ENCODE measurements around the gene ZNF516. TPM values are rescaled to one million over a fixed set of nuclear protein-coding genes. Genes with fewer than 3 reads are reported as not detected.

The ZNF516 gene
- total RNA-seq, 2 experiments from 2014 or later = 7.4 to 8.4 TPM

DNA sequence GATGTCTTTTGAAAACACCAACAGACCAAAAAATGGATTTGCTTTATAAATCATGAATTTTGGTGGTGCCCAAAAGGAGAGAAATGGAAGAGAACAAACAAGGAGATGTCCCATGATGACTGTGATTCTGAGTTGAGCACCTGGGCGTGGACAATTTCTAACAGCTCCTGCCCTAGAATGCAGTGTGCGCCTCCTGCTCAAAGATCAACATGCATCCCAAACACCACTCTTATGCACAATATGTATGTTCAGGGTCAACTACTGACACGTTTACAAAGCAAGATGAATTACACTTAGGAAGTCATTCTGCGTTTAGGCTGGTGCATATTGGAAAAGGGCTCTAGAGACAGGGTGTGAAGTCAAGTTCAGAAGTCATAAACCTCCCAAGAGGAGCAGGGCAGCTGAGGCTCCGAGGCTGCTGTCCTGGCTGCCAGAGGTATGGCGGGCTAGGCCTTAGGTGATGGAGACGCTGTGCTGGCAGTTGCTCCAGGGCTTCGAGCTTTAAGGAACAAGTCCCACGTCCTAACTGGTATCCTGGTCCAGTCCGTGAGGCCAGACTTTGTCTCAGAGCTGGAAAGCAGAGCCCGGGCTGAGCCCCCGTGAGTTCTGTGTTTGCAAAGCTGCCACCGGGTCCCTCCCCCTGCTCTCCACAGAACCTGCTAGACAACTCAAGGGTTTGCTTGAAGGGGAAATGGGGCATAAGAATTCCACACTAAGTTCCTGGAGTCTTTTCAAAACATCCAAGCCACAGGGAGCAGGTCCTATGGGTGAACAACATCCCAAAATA is 74.0 kb downstream of the ZNF516 start:
- intact Hi-C loops (cut with micrococcal nuclease) = no loop called here
- no peaks in the 10 kb centered on the region for H3K27me3 Mint-ChIP-seq (ENCODE audit: low read depth)
- peaks cover 12% of the 10 kb centered on the region for H3K4me1 Mint-ChIP-seq (ENCODE audit: low read depth)
- CTCF ChIA-PET = no interaction called here
- no peak overlapping the region for H3K27ac Mint-ChIP-seq
- H3K9me3 Mint-ChIP-seq = no peaks in the 10 kb centered on the region
- no peak overlapping the region for H3K4me3 Mint-ChIP-seq
- no peak for DNase-seq
- no peaks in the 10 kb centered on the region for H3K36me3 Mint-ChIP-seq (ENCODE audit: low read depth)

DNA sequence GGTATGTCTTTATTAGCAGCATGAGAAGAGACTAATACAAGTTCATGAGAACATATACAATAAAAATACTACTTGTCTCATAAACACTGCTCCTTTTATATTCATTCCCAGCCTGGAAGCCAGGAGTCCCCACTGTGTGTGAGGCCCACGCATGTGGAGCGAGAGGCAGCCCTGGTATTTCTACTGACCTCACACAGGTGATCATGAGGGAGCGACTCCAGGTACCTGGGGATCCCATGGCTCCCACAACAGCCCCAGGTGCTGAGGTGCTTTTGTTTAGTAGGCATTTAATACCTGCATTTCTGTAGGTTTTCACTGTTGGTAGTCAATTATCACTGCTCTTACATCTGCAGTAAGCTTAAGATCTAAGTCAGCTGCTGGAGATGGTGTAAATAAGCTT is 75.2 kb downstream of the ZNF516 start:
- no peaks in the 10 kb centered on the region for H3K36me3 Mint-ChIP-seq (ENCODE audit: low read depth)
- H3K27me3 Mint-ChIP-seq (ENCODE audit: low read depth) = no peaks in the 10 kb centered on the region
- DNase-seq = no peak
- intact Hi-C loops (cut with micrococcal nuclease) = no loop called here
- H3K27ac Mint-ChIP-seq = no peak overlapping the region
- CTCF ChIA-PET = interaction anchor here (0.6 kb wide), 1 partner anchor 662 kb away, joined by 3 read pairs; no protein-coding TSS in a partner anchor
- H3K9me3 Mint-ChIP-seq = no peaks in the 10 kb centered on the region
- no peak overlapping the region for H3K4me3 Mint-ChIP-seq
- H3K4me1 Mint-ChIP-seq (ENCODE audit: low read depth) = peaks cover 2% of the 10 kb centered on the region

DNA sequence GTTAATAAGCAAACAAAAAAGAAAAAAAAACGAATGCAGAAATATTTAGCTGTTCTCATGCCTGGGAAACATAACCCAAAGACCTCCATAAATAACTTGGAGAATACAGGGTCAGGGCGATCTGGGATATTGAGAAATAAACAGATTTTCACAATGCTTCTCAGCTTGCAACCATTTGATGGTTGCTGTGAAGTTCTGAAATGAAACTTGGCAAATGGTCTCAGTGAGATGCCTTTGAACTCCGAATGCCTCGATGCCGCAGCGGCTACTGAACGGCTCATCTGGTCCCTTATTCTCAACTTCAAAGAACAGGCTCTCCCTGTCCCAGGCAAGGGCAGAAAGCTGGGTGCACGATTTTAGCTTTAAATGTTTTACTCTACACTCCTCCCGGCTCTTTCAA is 78.1 kb downstream of the ZNF516 start:
- intact Hi-C loops (cut with micrococcal nuclease) = no loop called here
- H3K4me1 Mint-ChIP-seq (ENCODE audit: low read depth) = peaks cover 2% of the 10 kb centered on the region
- no peaks in the 10 kb centered on the region for H3K9me3 Mint-ChIP-seq
- H3K27ac Mint-ChIP-seq = no peak overlapping the region
- DNase-seq = no peak
- CTCF ChIA-PET = interaction anchor here (0.7 kb wide), 1 partner anchor 130 kb away, joined by 5 read pairs; no protein-coding TSS in a partner anchor
- no peaks in the 10 kb centered on the region for H3K36me3 Mint-ChIP-seq (ENCODE audit: low read depth)
- no peaks in the 10 kb centered on the region for H3K27me3 Mint-ChIP-seq (ENCODE audit: low read depth)
- no peak overlapping the region for H3K4me3 Mint-ChIP-seq

DNA sequence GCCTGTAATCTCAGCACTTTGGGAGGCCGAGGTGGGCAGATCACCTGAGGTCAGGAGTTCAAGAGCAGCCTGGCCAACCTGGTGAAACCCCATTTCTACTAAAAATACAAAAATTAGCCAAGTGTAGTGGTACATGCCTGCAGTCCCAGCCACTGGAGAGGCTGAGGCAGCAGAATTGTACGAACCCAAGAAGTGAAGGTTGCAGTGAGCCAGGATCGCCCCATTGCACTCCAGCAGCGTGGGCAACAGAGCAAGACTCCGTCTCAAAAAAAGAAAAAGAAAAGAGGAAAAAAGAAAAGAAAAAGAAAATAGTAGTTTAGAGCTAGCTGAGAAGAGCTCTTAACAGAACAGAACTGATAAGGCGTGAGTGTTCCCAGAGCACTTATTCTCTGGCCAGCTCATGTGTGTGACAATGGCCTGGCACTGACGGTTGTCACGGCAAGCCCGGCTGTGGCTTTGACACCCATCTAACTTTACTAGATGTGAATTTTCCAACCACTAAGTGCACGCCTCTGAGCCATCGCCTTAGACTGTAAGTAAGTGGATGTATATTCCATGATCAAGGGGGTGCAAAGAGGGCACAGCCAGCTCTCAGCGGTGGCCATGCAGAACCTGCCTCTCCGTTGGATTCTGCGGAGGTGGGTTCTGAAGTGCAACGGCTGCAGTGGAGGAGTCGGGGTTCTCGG is 80.0 kb downstream of the ZNF516 start:
- intact Hi-C loops (cut with micrococcal nuclease) = no loop called here

DNA sequence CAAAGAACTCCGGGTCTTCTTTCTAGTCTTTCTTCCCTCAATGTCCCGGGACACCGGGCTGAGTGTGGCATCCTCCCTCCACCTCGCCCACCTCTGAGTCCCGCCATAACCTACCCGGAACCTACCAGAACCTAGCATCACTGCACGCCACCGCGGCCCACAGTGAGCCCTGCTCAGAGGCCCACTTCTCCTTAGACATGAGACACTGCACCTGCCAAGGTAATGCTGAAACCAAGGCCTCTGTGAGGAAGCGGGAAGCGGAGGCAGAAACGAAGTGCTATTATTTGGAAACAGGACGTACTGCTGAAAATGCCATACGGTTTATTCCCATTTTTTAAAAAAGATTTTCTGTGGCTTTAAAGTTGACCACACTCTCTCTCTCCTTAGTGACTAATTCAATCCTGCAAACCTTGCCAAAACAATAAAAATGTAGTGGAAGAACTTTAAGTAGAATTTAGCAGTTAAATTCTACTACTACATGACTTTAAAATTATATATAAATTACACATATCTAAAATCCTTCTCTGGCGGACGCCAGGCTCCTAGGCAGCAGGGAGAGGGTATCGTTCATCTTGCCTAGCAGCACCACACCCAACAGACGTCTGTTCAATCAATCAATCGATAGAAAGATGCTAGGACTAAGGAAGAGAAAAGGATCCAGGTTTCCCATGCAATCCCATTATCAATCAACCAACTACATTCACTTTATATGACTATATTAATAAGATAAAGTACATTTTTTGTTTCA is 82.0 kb downstream of the ZNF516 start:
- H3K27me3 Mint-ChIP-seq (ENCODE audit: low read depth) = no peaks in the 10 kb centered on the region
- no peak overlapping the region for H3K27ac Mint-ChIP-seq
- intact Hi-C loops (cut with micrococcal nuclease) = no loop called here
- no peak overlapping the region for H3K4me3 Mint-ChIP-seq
- CTCF ChIA-PET = no interaction called here
- H3K36me3 Mint-ChIP-seq (ENCODE audit: low read depth) = peaks cover 10% of the 10 kb centered on the region
- H3K9me3 Mint-ChIP-seq = peaks cover 3% of the 10 kb centered on the region
- DNase-seq = no peak
- H3K4me1 Mint-ChIP-seq (ENCODE audit: low read depth) = peaks cover 21% of the 10 kb centered on the region

More for the DNA sequence above, 80.0 kb downstream of the ZNF516 start:
- no peak for DNase-seq
- H3K27ac Mint-ChIP-seq = no peak overlapping the region
- CTCF ChIA-PET = no interaction called here
- no peak overlapping the region for H3K4me3 Mint-ChIP-seq
- H3K9me3 Mint-ChIP-seq = no peaks in the 10 kb centered on the region
- H3K36me3 Mint-ChIP-seq (ENCODE audit: low read depth) = no peaks in the 10 kb centered on the region
- H3K4me1 Mint-ChIP-seq (ENCODE audit: low read depth) = peaks cover 14% of the 10 kb centered on the region
- no peaks in the 10 kb centered on the region for H3K27me3 Mint-ChIP-seq (ENCODE audit: low read depth)

DNA sequence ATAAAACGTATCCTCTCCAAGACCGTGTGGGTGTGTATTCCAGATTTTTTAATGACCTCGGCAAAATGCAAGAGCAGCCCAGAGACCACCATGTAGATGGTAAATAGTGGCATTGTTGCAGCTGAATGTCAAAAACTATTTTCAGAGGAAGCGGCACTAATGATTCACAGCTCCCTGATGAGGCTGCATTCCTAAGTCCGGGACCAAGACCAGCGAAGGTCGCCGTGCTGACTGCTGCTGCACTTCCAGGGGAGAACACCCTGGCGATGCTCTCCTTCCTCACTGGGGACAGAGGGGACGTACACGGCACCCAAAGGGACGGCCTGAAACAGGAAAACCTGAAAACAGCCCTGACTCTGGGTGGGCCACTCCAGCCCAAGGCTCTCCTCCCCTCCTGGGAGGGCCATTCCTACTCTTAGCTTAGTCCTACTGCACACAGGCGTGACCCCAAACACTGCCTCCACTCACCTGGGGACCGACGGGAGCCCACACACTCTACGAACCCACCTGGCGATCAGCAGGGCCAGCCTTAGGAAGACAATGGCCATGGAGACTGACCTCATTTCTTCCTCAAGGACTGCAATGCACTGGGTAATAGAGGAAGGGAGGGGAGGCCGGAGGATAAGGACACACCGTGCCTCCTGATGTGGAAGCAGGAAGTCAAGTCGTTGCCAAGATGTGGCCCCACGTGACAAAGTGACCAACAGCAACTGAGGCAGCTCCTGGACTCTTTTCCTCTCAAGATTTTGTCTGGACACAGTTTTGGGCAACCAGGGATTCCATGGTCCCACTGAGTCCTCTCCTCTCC is 82.8 kb downstream of the ZNF516 start:
- Mint-ChIP-seq H3K27me3 (ENCODE audit: low read depth) (no peaks in the 10 kb centered on the region), H3K27ac (no peak overlapping the region), H3K9me3 (peaks cover 3% of the 10 kb centered on the region), H3K4me3 (no peak overlapping the region), H3K4me1 (ENCODE audit: low read depth) (peaks cover 21% of the 10 kb centered on the region), H3K36me3 (ENCODE audit: low read depth) (peaks cover 10% of the 10 kb centered on the region)
- no peak for DNase-seq
- CTCF ChIA-PET = no interaction called here
- intact Hi-C loops (cut with micrococcal nuclease) = no loop called here

DNA sequence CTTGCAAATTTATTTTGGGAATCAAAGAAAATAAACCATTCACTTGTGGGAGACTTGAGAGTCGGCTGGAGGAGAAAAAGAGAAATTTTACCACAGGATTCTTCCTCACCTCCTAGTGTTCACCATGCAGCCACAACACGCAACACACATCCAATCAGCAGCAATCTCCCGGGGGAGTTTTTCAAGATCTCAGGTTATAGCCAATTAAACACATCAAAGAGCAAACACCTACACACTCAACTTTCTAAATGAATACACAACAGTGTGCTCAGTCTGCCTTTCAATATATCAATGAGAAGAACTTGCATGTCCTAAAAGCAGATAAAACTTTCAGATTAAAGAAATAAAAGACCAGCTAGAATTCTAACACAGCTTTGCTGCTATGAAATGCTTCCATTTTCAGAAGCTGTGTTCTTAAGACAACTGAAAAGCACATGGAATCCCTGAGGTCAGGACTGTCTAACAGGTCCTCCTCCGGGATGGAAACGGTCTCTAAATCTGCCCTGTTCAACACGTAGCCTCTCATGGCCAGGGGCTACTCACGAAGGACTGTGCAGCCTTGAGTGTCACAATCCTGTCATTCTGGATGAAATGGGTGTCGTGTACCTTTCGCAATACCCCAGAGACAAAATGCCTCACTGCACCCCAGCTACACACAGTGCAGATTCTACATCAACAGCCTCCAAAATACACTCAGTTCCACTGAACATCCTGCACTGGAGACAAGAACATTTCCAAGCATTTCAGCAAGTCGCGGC is 84.2 kb downstream of the ZNF516 start:
- DNase-seq = peak; percentile 55
- Mint-ChIP-seq H3K36me3 (ENCODE audit: low read depth) (peaks cover 10% of the 10 kb centered on the region), H3K9me3 (peaks cover 3% of the 10 kb centered on the region), H3K4me3 (no peak overlapping the region), H3K4me1 (ENCODE audit: low read depth) (peaks cover 21% of the 10 kb centered on the region), H3K27me3 (ENCODE audit: low read depth) (no peaks in the 10 kb centered on the region), H3K27ac (no peak overlapping the region)
- intact Hi-C loops (cut with micrococcal nuclease) = loop anchor here (1.0 to 2.0 kb wide), 3 partner anchors 36 to 82 kb away; no protein-coding TSS in a partner anchor
- CTCF ChIA-PET = interaction anchor here (1.1 to 2.2 kb wide), 2 partner anchors 12 to 299 kb away, joined by 3 to 7 read pairs; no protein-coding TSS in a partner anchor

DNA sequence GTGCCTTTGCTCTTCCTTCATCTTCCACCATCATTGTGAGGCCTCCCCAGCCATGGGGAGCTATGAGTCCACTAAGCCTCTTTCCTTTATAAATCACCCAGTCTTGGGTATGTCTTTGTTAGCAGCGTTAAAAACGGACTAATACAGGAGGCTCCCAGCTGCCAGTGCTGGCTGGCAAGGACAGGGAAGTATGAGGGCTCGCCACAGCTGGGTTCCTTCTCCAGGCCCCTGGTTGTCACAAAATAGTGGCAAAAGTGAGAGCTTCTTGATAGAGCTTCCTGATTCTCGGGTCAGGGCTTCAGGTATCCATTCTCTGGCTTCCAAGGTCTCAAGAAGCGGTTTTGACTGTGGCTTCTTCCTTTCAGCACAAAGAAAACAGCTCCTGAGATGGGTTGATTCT is 85.0 kb downstream of the ZNF516 start:
- Mint-ChIP-seq H3K9me3 (peaks cover 3% of the 10 kb centered on the region), H3K27me3 (ENCODE audit: low read depth) (no peaks in the 10 kb centered on the region), H3K27ac (no peak overlapping the region), H3K4me1 (ENCODE audit: low read depth) (peaks cover 21% of the 10 kb centered on the region), H3K4me3 (no peak overlapping the region), H3K36me3 (ENCODE audit: low read depth) (peaks cover 10% of the 10 kb centered on the region)
- no peak for DNase-seq
- CTCF ChIA-PET = interaction anchor here (1.1 to 2.2 kb wide), 2 partner anchors 11 to 300 kb away, joined by 3 to 7 read pairs; no protein-coding TSS in a partner anchor
- intact Hi-C loops (cut with micrococcal nuclease) = loop anchor here (1.0 to 2.0 kb wide), 3 partner anchors 35 to 83 kb away; no protein-coding TSS in a partner anchor

DNA sequence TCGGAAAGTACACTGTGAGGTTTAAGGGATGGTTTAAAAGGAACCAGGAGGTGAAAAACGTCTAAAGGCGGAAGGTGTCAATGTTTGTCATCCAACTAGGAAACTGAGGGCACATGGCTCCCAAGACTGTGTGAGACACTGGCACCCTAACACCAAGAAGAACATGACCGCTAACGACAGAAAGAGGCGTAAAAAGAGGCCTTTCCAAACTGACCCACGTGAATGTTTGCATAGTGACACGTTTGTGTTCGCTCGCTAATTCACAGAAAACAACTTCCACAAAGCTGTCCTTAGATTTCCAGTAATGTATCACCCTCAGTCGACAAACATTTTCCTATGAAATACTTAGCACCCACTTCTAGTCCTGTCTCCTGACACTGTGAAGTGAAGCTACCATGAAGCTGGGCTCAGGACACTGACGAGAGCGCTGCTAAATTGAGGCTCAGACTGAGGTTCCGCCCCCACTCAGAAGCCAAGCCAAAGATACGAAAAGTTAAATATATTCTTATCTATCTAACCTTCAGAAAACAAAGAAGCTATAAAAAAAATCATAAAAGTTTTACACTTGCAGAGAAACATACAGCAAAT is 86.5 kb downstream of the ZNF516 start:
- intact Hi-C loops (cut with micrococcal nuclease) = no loop called here
- CTCF ChIA-PET = interaction anchor here (1.4 kb wide), 1 partner anchor 10 kb away, joined by 6 read pairs; no protein-coding TSS in a partner anchor
- no peak overlapping the region for H3K27ac Mint-ChIP-seq
- H3K4me3 Mint-ChIP-seq = no peak overlapping the region
- DNase-seq = no peak
- H3K27me3 Mint-ChIP-seq (ENCODE audit: low read depth) = no peaks in the 10 kb centered on the region
- H3K9me3 Mint-ChIP-seq = peaks cover 3% of the 10 kb centered on the region
- H3K4me1 Mint-ChIP-seq (ENCODE audit: low read depth) = peaks cover 20% of the 10 kb centered on the region
- peaks cover 10% of the 10 kb centered on the region for H3K36me3 Mint-ChIP-seq (ENCODE audit: low read depth)

DNA sequence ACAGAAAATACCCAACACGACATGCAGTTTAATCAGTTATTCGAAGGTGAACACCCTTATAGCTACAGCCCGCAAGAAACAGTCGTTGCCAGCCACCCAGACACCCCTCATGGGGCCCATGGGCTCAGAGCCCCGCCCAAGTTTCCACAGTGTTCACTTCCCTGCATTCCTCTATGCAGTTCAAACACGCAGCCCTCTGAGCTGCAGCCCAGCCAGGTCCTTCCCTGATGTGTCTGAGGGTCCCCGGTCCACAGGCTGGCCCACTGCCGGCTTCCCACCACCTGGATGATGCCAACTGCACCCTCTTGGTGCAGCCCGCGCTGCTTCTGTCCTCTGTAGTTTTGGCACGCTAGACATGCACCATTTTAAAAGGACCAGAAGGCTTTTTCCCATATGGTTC is 87.4 kb downstream of the ZNF516 start:
- Mint-ChIP-seq H3K4me3 (no peak overlapping the region), H3K4me1 (ENCODE audit: low read depth) (peaks cover 19% of the 10 kb centered on the region), H3K27ac (no peak overlapping the region), H3K36me3 (ENCODE audit: low read depth) (peaks cover 10% of the 10 kb centered on the region), H3K27me3 (ENCODE audit: low read depth) (no peaks in the 10 kb centered on the region), H3K9me3 (peaks cover 3% of the 10 kb centered on the region)
- intact Hi-C loops (cut with micrococcal nuclease) = no loop called here
- CTCF ChIA-PET = no interaction called here
- DNase-seq = no peak

DNA sequence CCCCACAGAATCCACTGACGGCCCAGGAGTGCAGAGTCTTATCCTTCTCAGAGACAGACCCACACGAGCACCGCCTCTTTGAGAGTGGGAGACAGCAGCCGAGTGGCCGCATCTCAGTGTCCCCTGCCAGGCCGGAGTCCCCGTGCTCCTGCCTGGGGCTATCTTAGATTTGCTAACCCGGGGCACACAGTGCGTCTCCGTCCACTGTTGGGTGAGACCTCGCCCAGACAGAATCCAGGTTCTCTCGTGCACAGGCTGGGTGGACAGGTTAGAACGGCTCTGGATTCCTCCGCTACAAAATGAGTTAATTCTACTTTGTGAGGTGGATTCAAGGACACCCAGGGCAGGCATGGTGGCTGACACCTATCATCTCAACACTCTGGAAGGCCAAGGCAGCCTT is 88.3 kb downstream of the ZNF516 start:
- no peak for DNase-seq
- no peaks in the 10 kb centered on the region for H3K27me3 Mint-ChIP-seq (ENCODE audit: low read depth)
- H3K36me3 Mint-ChIP-seq (ENCODE audit: low read depth) = peaks cover 10% of the 10 kb centered on the region
- no peak overlapping the region for H3K27ac Mint-ChIP-seq
- intact Hi-C loops (cut with micrococcal nuclease) = no loop called here
- H3K9me3 Mint-ChIP-seq = peaks cover 3% of the 10 kb centered on the region
- H3K4me3 Mint-ChIP-seq = no peak overlapping the region
- H3K4me1 Mint-ChIP-seq (ENCODE audit: low read depth) = peaks cover 19% of the 10 kb centered on the region
- CTCF ChIA-PET = no interaction called here

Measured in activated naive CD4-positive, alpha-beta T cell treated with anti-CD3 and anti-CD28 coated beads for 36 hours (primary cell).